GM18499 (cell line): ENCODE measurements around the gene GPR135.
A peak's percentile ranks its signal among the peaks of the same experiment; 100 is the strongest.

Source experiments
- ATAC-seq: cut with Tn5 transposase; IDR thresholded peaks from one replicate; pipeline ENCODE4 v1.9.1; 2021; ENCODE audit warnings: moderate number of reproducible peaks; ENCODE audit not compliant: insufficient read depth, unreplicated experiment

Gene GPR135, protein sequence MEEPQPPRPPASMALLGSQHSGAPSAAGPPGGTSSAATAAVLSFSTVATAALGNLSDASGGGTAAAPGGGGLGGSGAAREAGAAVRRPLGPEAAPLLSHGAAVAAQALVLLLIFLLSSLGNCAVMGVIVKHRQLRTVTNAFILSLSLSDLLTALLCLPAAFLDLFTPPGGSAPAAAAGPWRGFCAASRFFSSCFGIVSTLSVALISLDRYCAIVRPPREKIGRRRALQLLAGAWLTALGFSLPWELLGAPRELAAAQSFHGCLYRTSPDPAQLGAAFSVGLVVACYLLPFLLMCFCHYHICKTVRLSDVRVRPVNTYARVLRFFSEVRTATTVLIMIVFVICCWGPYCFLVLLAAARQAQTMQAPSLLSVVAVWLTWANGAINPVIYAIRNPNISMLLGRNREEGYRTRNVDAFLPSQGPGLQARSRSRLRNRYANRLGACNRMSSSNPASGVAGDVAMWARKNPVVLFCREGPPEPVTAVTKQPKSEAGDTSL

DNA sequence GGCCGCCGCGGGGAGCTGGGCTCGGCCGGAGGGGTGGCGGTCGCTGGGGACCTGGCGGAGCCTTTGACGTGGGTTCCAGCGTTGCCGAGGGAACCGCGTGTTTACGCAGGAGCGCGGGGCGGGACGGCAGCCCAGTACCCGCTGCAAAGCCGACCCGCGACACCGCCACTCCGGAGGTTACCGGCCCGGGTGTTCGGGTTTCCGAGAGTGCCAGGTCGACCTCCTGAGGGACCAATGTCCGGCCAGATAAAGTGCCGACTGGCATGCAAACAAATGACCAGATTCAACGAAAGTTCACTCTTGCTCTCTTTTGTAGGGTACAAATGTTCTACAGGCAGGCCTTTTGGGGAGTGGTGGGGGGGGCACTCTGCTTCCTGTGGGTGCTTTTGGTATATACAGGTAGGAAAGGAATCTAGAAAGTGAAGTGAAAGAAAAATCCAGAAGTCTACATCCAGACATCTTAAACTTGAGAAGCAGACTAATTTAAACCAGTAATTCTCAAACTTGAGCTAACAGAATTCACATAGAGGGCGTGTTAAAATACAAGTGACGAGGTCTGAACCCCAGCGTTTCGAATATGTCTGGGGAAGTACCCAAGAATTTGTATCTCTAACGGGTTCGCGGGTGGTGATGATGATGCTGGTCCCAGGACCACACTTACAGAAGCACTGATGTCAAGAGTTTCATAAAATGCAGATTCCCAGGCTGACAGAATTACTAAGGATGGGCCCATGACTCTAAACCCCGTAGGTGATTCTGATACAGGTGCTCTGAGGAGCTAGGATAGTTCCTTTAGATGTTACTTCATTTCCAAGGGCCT lies at the start of gene GPR135:
Gene GPR135, minus strand, starts transcription at position 65 of the 820 bp plus-strand sequence. CDS start 154 bp downstream, outside the sequence.
- ATAC-seq = no peak

DNA sequence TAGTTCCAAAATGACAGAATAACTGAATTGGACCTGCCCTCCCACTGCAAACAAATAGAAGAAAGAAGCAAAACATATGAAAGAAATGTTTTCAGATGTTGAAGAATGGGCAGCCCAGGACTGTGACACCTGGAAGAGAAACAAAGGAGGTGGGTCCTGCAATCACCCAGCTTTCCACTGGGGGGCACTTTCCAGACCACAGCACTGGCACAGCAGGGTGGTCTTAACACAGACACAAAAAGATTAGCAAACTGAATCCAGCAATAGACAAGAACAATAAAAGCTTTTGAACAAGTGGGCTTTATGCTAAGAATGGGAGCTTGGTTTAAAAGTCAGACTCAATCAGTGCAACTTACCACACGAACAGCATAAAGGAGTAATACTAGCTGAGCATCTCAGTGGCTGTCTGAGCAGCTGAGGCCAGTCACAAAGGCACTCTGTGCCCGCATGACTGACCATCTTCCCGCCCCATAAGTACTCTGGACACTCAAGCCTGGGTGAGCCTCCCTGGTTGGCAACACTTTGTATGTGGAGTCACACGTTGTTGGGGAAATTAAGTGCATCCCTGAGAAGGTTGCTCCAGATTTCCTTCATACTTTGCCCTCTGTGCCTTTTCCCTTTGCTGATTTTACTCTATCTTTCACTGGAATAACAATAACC lies 46.9 kb upstream of the GPR135 start:
- no peak for ATAC-seq

DNA sequence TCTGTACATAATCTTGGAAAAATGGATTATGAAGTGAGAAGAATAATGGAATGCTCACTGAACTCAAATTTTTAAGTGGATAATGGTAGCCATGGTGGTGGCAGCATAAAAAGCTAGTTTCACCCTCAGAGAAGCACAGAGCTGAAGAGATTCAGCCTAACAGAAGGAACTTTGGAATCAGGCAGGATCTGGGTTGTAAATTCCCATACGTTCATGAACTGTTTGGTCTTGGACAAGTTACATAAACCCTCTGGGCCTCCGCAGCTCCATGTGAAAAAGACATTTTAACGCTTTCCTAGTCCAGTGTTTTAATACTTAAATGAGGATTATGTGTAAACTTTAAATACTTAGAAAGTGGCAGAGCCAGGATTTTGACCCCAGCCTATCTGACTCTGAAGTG lies 45.8 kb upstream of the GPR135 start:
- no peak for ATAC-seq

DNA sequence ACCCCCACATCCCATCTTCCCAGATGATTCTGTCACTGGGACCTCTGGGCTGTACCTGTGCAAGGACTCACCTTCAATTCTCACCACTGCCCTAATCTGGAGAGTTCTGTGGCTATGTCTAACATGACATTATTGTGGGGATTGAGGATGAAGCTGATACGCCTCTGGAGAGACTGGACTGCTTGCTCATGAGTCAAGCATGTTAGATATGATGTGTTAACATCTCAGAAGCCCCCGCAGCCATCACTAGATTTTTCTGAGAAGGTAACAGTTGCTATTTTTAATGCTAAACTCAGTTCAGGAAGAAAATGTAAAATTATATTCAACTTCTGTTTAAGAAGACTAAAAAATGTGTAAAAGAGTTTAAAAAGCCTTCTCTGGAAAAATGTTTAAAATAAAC lies 44.8 kb upstream of the GPR135 start:
- no peak for ATAC-seq

DNA sequence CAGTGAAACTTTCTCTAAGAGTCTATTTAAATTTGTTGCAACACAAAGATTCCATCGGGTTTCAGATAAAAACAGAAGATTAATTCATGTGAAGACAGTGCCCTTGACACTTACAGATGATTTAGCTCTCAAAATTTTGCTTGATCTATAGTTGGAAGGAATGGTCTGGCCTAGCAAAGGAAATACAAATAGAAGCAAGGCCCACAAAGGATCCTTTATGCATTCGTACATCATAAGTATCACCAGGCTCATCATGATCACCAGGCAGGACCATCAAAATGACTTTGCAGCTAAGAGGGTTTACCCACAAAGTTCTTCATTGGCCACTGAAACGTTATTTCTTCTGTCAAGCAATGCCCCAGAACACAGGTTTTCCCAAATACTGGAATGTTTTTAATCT lies 43.9 kb upstream of the GPR135 start:
- ATAC-seq = no peak

DNA sequence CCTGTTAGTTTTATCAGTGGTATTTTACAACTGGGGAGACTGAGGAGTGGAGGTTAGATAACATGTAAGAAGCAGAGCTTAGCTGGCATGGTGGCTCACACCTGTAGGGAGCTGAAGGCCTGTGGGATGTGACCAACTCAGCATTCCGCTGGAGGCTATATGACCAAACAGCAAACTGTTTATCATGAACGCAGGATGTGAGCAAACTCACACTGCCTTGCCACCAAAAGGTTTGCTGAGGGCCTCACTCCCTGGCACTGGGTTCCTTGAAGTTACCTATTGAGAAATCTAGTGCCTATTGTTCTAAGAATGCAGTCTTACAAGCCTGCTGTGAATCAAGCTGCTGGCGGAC lies 42.5 kb upstream of the GPR135 start:
- ATAC-seq = no peak

DNA sequence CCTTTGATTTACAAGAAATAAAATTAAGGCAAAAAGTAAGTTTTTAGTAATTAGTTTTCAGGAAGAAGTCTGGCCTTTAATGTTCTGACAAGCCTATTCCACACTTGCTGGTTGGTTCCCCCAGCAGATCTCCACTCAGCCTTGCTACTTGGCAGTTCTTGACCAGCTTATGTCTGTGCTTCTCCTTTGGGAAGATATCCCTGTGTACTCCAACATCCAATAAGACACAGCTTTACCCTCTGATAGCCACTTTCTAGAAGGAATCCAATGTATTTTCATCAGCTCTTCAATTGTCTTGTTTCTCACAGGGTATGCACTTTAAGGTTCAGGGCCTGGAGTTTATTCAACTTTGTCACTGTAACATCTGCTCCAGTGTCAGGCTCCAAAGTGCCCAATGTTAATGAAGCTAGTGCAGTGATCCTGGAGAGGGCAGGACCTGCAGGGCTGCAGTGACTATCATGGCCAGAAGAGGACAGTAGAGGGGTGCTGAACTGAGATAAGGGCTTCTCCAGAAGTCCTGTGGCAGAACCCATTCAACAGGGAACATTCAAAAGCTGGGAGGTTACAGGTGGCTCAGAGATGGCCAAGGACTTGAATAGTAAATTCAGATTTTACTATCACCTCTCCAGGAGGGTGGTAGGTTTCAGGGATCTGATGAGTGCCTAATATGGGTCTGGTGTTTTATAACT lies 42.0 kb upstream of the GPR135 start:
- ATAC-seq = no peak

DNA sequence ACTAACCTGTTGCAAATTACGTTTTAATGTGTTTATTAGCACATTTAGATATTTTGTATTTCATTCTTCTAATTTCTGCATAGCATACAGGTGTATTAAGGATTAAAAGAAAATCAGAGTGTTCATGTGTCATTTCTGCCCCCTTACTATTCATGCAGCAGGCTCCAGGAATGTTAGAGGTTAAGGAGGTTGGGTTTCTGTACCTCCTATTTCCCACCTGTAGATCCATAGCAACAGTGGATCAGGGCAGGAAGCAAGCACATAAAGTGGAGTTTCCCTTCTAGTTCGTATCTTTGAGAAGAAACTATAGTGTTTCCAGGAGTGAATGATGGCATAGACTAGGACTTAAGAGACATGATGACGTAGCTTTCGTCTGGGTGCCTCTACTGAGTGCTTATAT lies 38.1 kb upstream of the GPR135 start:
- ATAC-seq = no peak

DNA sequence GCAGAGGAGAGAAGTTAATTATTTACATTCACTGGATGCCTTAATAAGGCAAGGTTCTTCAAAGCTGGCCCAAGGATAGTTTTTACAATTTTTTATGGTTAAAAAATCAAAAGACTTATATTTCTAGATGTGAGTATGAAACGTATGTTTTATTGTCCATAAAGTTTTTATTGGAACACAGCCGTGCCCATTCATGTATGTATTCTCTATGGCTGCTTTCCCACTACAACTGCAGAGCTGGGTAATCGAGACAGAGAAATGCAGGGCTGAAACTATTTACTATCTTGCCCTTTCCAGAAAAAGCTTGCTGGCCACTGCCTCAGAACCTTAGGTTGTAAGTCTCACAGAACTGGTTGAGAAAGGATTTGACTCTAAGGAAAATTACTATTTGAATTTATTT lies 35.6 kb upstream of the GPR135 start:
- ATAC-seq = no peak

DNA sequence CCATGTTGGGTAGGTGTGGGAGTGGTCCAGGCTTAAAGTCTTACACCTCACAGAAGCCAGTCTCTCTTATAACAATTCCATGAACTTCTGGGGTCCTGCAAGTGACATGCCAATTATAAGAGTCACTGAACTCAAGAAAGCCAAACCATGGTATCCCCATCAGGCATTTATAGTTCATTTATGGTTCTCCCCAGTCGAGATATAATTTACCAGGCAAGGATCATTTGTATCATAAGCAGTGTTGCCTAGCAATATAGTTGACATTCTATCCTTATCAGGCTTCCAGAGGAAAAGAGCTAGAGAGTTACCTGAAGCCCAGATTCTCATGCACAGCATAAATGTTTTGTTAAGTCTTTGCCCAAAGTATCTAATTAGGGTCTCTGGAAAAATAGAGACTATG lies 27.2 kb upstream of the GPR135 start:
- ATAC-seq = no peak

DNA sequence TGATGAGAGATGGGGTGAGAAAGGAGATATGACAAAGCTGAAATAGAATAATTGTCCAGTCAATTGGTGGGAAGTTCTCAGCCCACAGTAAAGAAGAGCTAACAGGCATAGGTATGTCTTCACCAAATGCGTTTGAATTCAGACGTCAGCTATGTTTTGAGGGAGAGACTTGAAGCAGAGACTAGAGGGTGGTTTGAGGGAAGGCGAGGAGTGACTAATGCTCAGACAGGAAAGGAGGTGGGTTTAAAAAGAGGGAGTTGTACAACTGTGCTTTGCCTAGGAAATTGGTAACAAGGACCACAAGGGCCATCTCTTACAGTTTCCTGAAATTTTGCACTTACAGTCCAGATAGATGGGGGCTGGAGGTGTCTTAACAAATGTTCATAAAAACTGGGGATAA lies 25.6 kb upstream of the GPR135 start:
- ATAC-seq = no peak

DNA sequence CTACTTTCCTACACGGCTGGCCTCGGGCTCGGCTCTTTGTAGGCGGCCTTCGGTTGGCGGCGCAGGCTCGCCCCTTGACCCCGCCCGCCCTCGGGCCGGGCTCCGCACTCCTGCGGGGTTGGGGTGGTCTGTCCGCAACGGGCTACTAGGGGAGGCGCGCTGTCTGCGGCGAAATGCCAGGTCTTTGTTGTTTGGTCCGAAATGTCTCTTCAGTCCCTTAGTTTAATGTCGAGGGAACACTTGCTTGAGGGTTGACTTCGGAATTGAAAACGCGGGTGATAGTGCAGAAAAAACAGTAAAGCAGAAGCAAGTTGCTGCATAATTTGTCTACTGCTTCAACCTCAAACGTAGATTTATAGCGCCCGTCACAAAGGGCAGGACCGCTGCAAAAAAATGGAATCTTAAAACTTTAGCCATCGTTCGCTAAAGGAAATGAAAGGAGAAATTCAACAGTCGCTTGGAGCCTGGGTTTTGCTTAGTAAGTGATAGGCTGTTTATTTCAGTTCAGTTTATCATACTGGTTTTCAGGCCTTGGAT lies 19.5 kb upstream of the GPR135 start:
- ATAC-seq = peak; percentile 28

DNA sequence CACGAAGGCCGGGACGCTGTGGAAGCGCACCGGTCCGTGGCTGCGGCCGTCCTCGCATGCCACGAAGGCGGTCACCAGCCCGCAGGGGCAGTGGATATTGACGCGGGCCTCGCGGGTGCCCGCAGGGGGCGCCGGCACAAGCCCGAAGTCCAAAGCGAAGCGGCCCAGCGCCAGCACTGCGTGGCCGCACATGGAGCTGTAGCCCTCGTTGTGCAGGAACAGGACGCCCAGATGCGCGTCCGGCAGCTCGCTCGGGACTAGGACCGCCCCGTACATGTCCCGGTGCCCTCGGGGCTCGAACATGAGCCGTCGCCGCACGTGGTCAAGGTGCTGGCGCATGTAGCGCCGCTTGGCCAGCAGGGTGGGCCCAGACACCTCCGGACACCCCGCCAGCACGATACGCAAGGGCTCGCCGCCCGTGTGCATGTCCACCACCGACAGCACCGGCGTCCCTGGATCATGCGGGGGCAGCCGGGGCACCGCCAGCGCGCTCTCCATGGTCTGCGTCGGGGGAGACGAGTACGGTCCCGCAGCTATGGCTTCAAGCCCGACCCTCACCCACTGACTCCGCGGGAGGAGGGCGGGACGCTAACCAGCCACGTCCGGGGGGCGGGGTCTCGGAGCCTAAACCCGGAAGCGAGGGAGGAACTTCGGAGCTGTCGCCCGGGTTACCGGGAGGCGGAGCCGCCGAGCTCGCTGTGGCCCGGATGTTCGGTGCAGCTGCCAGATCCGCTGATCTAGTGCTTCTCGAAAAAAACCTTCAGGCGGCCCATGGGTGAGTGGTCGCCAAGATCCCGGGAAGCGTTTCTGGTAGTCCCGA lies 18.8 kb upstream of the GPR135 start, which contains the start of the genes JKAMP and L3HYPDH:
Gene JKAMP, plus strand, starts transcription at position 699 of the 820 bp plus-strand sequence. Its CDS starts 73 bp downstream, at position 772.
Gene L3HYPDH, minus strand, starts transcription at position 590 of the 820 bp plus-strand sequence. Its CDS starts 92 bp downstream, at position 498.
- peak; percentile 61 for ATAC-seq

DNA sequence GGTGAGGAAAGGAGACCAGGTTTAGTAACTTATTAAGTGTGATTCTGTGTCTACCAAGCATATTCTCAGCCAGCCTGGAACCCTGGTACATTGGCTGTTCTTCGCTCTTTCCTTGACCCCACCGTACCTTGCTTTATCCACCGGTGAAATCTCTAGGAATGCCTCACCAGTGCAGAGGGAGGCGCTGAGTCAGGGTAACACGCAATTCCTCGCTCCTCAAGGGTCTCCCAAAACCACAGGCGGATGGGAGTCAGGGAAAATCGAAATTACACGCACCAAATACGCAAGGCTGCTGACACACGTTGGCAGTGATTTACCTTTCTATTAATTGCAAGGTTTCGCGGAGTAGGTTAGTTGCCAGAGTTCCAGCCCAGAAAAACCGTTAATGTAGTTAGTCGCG lies 18.2 kb upstream of the GPR135 start:
- no peak for ATAC-seq

DNA sequence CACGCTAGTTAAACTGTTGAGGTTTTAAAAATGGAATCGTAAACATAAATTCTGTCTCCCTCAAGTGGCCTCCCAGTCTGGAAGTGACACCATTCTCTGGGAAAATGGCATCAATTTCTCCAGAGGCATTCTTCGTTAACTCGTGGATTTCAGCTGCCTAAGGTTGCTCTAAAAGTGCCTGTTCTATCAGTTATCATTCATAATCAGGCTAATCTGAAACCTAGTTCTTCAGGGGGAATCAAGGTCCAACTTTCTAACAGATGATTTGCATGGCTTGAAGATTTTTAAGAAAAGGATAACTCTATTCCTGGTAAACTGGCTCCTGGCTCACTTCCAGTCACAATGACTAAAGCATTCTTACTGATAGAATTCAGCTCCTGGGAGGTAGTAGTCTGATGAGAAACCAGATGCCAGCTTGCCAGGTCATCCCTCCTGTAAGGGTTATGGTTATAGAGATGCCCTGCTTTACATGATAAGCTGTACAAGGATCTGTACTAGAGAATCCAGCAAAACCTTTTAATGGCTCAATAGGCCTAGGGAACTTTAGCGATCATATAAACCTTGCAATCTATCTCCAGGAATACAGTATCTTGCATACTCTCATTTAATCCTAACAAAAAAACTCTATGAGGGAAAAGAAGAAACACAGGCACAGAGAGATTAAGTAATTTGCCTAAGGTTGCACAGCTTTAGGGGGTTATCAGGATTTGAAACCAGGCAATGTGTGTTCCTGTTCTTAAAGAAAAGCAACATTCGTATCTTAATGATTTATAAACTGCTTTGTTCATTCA lies 17.6 kb upstream of the GPR135 start:
- no peak for ATAC-seq

DNA sequence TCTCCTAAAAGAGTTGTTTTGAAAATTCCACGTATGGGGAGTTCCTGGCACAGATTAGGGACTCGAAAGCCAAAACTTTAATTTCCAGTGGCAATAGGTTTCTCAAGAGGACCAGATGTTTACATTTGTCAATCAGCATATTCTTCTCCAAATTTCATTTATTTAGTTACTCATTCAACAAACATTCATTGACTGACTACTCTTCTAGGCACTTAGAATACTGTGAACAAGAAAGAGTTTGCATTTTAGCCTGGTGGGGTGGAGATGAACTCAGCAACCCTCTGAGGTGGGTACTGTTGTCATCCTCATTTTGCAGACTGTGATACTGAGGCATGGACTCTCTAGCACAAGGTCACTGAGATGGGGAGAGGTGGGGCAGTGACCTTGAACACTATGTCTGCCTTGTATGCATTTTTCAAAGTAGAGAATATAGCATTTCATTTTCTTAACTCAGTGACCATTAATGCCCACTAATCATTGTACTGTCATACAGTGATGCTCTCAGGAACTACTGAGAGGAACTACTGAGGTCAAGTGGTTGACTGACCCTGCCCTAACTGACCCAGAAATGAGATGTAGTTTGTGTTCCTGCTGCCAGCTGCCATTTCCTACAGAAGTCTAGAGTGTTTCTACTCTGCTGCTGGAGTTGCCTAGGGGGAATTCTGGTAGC lies 16.8 kb upstream of the GPR135 start:
- ATAC-seq = no peak

DNA sequence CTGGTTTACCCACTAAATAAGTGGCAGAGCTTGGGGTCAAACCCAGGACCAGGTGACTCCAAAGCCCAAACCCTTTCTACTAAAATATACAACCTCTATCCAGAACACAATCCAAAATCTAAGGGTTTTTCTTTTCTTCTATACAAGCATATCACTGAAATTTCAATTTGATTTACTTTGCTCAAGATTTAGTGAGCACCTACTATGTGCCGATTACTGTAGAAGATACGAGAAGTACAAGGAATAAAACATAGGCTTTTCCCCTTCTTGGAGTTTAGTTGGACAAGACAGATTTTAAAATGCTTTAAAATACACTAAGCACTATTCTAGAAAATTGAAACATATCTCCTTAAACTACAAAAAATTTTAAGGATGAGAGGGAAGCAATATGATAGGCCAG lies 16.2 kb upstream of the GPR135 start:
- no peak for ATAC-seq

DNA sequence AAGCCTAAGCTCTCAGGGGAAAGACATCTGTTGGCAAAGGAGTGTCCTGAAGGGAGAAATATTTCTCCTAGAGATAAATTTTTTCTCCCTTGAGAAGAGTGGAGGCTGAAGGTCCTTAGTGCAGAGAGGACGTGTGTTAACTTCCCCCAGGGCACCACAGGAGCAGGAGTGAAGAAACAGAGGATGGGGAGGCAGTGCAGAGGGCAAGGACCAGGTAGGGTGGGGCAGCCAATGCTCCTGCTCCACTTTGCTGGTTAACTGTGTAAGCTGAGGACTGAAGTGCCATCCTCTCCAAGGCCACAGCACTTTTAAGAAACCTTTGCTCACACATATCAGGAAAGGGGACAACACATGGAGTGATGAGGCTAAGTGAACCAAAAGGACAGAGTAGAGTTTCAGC lies 15.0 kb upstream of the GPR135 start:
- ATAC-seq = no peak
